ENCODE results near the gene PALM.
A peak's percentile ranks its signal among the peaks of the same experiment; 100 is the strongest.

Gene PALM

DNA sequence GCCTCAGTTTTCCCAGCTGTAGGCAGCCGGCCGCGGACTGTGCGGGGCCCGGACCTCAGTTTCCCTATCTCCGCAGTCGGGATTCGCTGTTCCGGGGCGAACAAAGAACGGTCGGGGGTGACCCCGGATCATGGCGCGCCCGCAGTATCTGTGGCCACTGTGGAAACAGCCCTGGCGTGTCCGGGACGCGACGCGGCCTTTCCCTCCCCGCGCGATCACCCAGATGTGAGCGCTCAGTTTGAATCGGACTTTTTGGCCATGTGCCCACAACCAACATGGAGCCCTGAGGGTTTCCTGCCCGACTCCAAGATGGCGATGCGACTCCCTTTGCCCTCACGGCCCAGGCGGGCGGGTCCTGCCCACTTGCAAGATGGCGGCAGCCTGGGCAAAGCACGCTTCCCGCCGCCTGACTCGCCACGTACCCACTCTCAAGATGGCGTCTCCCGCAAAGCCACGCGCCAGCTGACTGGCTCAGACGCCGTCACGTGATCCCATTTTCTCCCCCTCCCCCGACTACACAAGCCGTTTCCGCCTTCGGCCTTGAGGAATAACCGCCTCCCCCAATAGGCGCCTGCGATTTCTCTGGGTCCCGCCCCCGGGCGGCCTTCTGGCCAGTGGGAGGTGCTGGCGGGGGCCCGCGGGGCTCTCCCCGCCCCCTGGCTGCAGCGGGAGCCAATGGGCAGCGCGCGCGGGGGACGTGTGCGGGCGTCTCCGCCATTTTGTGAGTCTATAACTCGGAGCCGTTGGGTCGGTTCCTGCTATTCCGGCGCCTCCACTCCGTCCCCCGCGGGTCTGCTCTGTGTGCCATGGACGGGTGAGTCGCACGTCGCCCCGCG is 88.2 kb downstream of the PALM start, which contains the start of gene PTBP1:
Gene PTBP1 (plus strand): TSS at position 761 of the 836 bp plus-strand sequence. CDS start 46 bp downstream, at position 807.
- TF ChIP-seq EP300 (IDR thresholded peaks at IDR 0.05; ENCODE audit: borderline replicate concordance) (no peak), TAF1 (IDR thresholded peaks at IDR 0.05; ENCODE audit: low read depth) (peak; percentile 61), RAD21 (IDR thresholded peaks at IDR 0.05; ENCODE audit: low read depth) (no peak), NFIC (IDR thresholded peaks at IDR 0.05) (peak; percentile 86), CEBPB (IDR thresholded peaks at IDR 0.05) (no peak), FOXM1 (IDR thresholded peaks at IDR 0.05; ENCODE audit: borderline replicate concordance, low read depth) (no peak), YY1 (IDR thresholded peaks at IDR 0.05; ENCODE audit: low read depth) (peak; percentile 99), TCF12 (IDR thresholded peaks at IDR 0.05; ENCODE audit: low read depth) (peak; percentile 40; the same call in 1 of the 2 replicates), TEAD4 (IDR thresholded peaks at IDR 0.05) (peak; percentile 49; the same call in 1 of the 2 replicates), EGR1 (IDR thresholded peaks at IDR 0.05) (peak; percentile 99), ZBTB7A (IDR thresholded peaks at IDR 0.05; ENCODE audit: low read depth) (no peak), CREB1 (IDR thresholded peaks at IDR 0.05; ENCODE audit: low read depth) (peak; percentile 66)
- TF ChIP-seq, protein P1, sequence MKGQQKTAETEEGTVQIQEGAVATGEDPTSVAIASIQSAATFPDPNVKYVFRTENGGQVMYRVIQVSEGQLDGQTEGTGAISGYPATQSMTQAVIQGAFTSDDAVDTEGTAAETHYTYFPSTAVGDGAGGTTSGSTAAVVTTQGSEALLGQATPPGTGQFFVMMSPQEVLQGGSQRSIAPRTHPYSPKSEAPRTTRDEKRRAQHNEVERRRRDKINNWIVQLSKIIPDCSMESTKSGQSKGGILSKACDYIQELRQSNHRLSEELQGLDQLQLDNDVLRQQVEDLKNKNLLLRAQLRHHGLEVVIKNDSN (IDR thresholded peaks at IDR 0.05): peak; percentile 99
- TF ChIP-seq, protein P2, sequence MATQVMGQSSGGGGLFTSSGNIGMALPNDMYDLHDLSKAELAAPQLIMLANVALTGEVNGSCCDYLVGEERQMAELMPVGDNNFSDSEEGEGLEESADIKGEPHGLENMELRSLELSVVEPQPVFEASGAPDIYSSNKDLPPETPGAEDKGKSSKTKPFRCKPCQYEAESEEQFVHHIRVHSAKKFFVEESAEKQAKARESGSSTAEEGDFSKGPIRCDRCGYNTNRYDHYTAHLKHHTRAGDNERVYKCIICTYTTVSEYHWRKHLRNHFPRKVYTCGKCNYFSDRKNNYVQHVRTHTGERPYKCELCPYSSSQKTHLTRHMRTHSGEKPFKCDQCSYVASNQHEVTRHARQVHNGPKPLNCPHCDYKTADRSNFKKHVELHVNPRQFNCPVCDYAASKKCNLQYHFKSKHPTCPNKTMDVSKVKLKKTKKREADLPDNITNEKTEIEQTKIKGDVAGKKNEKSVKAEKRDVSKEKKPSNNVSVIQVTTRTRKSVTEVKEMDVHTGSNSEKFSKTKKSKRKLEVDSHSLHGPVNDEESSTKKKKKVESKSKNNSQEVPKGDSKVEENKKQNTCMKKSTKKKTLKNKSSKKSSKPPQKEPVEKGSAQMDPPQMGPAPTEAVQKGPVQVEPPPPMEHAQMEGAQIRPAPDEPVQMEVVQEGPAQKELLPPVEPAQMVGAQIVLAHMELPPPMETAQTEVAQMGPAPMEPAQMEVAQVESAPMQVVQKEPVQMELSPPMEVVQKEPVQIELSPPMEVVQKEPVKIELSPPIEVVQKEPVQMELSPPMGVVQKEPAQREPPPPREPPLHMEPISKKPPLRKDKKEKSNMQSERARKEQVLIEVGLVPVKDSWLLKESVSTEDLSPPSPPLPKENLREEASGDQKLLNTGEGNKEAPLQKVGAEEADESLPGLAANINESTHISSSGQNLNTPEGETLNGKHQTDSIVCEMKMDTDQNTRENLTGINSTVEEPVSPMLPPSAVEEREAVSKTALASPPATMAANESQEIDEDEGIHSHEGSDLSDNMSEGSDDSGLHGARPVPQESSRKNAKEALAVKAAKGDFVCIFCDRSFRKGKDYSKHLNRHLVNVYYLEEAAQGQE (IDR thresholded peaks at IDR 0.05; ENCODE audit: low read depth): no peak
- TF ChIP-seq, protein P3, sequence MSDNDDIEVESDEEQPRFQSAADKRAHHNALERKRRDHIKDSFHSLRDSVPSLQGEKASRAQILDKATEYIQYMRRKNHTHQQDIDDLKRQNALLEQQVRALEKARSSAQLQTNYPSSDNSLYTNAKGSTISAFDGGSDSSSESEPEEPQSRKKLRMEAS (IDR thresholded peaks at IDR 0.05): peak; percentile 97
